ENCODE results near the gene MYADML2.

MYADML2 gene

DNA sequence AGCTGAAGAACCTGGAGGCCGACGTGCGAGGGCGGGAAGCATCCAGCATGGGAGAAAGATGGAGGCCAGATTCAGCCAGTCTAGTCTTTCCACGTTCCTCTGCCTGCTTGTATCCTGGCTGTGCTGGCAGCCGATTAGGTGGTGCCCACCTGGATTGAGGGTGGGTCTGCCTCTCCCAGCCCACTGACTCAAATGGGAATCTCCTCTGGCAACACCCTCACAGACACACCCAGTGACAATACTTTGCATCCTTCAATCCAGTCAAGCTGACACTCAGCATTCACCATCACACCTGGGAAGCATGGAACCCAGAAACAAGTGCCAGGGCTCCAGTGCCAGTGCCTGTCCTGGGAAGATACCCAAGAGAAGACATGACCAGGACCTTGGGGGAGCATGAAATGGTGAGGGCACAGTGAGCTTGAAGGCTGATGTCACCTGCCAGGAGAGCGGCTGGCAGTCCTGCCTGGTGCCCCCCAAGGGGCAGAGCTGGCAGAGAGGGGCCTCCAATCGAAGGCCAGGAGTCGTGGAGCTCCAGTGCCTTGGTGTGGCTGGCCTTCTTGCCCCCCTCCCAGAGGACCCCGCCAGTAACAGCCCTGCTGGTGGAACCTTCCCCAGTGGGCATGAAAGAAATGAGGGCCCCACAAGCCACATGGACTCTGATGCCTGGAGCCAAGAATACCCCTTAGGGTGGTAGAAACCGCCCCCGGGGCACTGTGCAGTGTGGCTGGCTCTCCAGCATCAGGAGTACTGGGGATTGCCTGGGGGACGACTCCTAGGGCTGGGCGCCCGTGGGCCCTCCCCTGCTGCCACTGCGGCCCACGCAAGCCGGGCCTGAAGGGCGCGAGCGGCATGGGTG is 45.6 kb downstream of the MYADML2 start:
- TF ChIP-seq, protein P1, sequence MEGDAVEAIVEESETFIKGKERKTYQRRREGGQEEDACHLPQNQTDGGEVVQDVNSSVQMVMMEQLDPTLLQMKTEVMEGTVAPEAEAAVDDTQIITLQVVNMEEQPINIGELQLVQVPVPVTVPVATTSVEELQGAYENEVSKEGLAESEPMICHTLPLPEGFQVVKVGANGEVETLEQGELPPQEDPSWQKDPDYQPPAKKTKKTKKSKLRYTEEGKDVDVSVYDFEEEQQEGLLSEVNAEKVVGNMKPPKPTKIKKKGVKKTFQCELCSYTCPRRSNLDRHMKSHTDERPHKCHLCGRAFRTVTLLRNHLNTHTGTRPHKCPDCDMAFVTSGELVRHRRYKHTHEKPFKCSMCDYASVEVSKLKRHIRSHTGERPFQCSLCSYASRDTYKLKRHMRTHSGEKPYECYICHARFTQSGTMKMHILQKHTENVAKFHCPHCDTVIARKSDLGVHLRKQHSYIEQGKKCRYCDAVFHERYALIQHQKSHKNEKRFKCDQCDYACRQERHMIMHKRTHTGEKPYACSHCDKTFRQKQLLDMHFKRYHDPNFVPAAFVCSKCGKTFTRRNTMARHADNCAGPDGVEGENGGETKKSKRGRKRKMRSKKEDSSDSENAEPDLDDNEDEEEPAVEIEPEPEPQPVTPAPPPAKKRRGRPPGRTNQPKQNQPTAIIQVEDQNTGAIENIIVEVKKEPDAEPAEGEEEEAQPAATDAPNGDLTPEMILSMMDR (IDR thresholded peaks at IDR 0.05; ENCODE audit: low read length, missing control alignments) = no peak
- no peak overlapping the region for H3K4me3 ChIP-seq (replicated peaks; ENCODE audit: low read depth, low read length)
- no peak for DNase-seq (ENCODE audit: low read depth)

DNA sequence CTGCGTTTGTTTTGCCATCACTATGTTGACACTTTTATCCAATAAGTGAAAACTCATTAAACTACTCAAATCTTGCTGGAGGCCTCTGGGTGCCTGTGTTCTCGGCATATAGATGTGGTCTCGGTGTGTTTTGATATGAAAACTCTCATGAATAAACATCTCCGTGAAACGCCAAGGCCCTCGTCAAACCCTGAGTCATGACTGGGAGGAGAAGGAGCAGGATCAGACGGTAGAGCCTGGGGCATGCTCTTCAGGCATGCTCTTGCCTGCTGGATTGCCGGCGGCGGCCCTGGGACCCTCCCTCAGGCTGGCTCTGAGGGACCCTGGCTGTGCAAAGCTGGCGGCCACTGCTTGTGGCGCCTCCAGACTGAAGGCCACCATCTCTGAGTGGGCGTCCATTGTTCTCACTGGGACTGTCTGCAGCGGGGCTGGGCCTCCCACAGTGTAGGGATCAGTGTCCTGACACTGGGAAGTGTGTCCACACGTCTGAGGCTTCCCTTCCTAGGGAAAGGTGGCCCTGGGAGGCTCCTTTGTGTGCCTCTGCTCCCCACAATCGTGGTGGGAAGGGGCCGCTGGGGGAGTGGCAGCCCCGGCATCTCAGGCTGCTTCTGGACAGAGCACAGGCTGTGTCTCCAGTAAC is 46.7 kb downstream of the MYADML2 start:
- H3K4me3 ChIP-seq (replicated peaks; ENCODE audit: low read depth, low read length) = no peak overlapping the region
- no peak for DNase-seq (ENCODE audit: low read depth)
- TF ChIP-seq, protein P1 (IDR thresholded peaks at IDR 0.05; ENCODE audit: low read length, missing control alignments) = no peak

DNA sequence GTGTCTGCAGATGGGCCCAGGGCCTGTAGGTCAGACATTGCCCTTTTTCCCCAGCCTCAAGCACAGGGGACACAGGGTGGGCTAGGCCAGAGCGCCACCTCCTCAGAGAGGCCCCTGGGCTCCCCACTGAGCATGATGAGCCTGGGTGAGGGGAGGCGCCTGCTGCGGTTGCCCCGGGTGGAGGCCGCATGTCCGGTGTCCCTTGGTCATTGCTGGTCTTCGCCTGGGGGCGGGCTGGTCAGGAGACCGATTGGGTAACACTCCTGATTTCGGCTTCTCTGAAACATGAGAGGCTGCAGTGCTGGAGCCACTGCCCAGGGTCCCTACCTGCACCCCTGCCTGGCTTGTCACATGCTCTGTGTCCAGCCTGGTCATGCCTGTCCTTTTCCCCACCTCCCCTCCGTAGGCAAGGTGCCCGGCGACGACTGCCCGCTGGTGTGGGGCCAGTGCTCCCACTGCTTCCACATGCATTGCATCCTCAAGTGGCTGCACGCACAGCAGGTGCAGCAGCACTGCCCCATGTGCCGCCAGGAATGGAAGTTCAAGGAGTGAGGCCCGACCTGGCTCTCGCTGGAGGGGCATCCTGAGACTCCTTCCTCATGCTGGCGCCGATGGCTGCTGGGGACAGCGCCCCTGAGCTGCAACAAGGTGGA is 47.4 kb downstream of the MYADML2 start:
- no peak for DNase-seq (ENCODE audit: low read depth)
- TF ChIP-seq, protein P1 (IDR thresholded peaks at IDR 0.05; ENCODE audit: low read length, missing control alignments) = no peak
- no peak overlapping the region for H3K4me3 ChIP-seq (replicated peaks; ENCODE audit: low read depth, low read length)

DNA sequence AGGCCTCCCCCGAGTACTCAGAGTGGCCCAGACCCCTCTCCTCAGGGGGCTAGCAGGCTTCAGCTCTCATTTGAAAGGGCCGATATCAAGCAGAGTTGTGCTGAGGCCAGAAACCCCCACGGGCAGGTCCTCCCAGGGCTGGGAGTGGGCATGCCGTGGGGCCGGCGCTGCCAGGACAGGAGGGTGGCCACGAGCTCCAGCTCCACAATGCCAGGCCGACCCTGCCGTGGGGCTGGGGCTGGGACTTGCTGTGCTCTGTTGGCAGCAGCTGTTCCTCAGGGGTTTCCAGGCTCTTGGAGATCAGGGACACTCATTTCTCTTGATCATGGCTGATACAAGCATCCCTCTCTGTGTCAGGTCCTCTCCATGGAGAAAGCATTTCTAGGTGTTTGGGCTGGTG is 48.1 kb downstream of the MYADML2 start:
- no peak overlapping the region for H3K4me3 ChIP-seq (replicated peaks; ENCODE audit: low read depth, low read length)
- no peak for DNase-seq (ENCODE audit: low read depth)
- TF ChIP-seq, protein P1 (IDR thresholded peaks at IDR 0.05; ENCODE audit: low read length, missing control alignments) = no peak

DNA sequence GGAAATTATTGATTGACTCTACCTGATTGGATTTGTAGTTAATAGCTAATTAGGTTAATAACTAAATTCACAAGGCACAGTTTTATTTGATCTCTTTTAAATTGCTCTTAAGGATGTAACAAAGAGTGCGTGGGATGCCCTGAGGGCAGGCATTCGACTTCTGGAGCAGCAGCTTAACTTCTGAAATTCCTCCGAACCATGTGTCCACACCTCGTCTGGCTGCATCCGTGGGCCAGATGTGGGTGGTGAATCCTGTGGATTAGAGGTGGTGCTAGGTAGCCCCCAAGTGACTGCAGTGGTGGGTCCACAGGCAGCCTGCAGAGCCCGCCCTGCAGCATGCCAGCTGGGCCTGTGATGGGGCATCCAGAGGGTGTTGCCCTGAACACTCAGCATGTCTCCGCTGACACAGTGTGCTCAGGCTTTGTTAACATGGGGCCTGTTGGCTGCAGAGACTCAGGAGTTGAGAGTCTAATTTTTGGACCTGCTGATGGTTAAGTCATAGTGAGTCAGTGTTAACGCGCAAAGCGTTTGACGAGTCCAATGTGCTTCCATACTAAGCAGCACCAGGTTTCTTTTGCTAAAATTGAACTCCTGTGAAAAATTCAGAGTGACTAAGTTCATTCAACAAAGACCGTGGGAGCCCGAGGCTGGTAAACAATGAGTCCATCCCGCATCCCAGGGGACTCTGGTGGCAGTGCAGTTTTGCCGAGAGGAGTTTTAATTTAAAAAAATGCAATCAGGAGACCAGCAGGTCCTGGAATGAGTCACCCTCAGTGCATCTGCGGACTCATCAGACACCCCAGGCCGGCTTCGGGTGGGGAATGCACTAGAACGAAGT is 48.8 kb downstream of the MYADML2 start:
- no peak overlapping the region for H3K4me3 ChIP-seq (replicated peaks; ENCODE audit: low read depth, low read length)
- TF ChIP-seq, protein P1 (IDR thresholded peaks at IDR 0.05; ENCODE audit: low read length, missing control alignments) = no peak
- peak; percentile 62 for DNase-seq (ENCODE audit: low read depth)

DNA sequence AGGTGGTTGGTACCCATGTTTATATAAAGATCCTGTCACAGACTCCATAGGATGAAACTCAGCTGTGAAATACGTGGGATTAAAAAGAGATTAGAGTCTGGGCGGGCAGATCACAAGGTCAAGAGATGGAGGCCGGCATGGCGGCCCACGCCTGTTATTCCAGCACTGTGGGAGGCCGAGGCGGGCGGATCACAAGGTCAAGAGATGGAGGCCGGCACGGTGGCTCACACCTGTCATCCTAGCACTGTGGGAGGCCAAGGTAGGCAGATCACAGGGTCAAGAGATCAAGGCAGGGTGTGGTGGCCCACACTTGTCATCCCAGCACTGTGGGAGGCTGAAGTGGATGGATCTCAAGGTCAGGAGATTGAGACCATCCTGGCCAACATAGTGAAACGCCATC is 51.6 kb downstream of the MYADML2 start:
- no peak for DNase-seq (ENCODE audit: low read depth)
- no peak overlapping the region for H3K4me3 ChIP-seq (replicated peaks; ENCODE audit: low read depth, low read length)
- TF ChIP-seq, protein P1 (IDR thresholded peaks at IDR 0.05; ENCODE audit: low read length, missing control alignments) = no peak
